NCI-H1930 (cell line): ENCODE results near the gene FNBP1L.
"Not testable (repeated sequence)": the region's sequence is repeated elsewhere in the genome, so short reads cannot be mapped to it uniquely, and the experiment has no call there.

Source experiments
- DNase-seq, 2 experiments: peaks; one replicate each; lab custom pipeline; 2025; lab: John Stamatoyannopoulos, UW

The FNBP1L gene

GRCh38 chr1:93532780-93533378 is 85.0 kb downstream of the FNBP1L start:
- DNase-seq, result no peak

GRCh38 chr1:93533677-93534076 is 85.8 kb downstream of the FNBP1L start:
- DNase-seq, result no peak

GRCh38 chr1:93537396-93537795 is 89.5 kb downstream of the FNBP1L start:
- no peak for DNase-seq

- no peak for DNase-seq
Measured at GRCh38 chr1:93537924-93538323, 90.0 kb downstream of the FNBP1L start.

- no peak for DNase-seq
Measured at GRCh38 chr1:93541045-93541444, 93.1 kb downstream of the FNBP1L start.

GRCh38 chr1:93542398-93542797 is 94.5 kb downstream of the FNBP1L start:
- DNase-seq, result no peak

DNA sequence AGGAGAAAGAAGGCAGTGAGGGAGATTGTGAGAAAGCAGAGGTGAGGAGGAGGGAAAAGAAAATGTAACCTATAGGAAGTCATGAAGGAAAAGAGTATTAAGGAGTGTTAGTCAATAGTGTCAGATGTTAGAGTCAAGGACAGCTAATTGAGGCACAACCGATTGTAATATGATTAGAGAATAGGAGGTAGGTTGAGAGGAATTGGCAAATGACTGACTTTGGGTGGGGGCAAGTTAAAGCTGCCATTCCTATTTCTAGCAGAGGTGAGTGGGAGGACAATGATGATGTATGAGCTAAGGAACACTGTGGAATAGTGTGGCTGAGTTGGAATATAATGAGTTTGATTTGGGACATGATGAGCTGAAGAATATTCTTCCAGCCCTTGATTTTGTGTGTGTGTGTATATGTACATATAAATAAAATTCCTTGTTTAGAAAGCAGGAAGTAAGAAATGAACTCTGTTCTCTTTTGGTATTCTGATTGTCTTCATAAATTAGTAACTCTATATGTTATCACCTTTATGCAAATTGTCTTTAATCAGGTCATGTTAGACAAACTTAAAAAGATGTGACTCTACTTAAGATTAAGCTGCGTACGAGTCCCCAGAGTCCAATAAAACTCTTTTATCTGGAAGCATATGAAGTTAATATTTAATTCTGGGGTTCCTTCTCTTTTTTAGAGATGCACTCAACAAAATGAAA is 98.4 kb downstream of the FNBP1L start:
- no peak for DNase-seq

- DNase-seq, result no peak
Measured at GRCh38 chr1:93549131-93549530, 101.2 kb downstream of the FNBP1L start.

DNA sequence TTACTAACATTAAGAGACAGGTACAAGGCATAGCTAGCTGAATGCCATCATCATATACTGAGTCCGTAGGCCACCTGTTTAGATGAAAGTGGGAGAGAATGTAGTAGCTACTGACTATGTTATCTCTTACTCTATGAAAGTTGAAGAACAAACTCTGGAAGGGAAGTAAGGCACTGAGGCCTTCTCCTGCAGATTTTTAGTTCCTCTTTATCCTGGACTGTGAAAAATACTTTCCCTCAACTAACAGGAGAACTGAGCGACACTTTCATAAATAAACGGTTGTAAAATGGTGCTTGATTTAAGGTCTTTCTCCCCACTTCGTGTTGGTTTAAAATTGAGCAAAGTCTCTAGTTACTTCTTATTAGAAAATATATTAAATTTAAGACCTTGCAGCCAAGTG is 101.9 kb downstream of the FNBP1L start:
- DNase-seq, result no peak

DNA sequence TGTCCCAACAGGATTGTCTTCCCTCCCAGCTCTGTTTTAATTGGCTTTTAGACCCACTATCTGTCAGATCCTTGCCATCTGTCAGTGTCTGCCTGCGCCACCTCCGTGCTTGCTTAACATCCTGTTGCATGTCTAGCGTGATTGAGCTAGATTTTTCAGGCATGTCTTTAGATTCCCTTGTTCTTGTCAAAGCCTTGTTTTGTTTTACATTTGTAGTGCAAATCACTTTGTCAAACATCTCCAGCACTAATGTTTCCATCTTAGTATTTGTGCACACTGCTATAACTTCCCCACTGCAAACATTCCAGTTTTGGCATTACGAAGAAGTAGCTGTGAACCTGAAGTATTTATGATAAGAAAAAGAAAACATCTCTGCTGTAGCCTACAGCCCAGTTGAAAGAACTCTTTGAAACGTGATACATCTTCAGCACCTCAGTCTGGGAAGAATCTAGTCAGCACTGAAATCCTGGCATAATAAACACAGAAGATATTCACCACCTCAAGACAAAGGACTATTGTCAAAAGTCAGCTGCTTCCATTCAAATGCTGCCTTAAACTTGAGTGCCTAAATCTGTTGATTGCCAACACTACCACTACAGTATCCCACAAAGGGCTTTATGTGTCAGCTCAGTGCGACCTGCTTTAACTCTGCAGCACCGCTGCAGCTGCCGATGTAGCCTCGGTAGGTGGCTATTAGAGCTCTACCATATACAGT is 105.0 kb downstream of the FNBP1L start:
- DNase-seq, result no peak

DNA sequence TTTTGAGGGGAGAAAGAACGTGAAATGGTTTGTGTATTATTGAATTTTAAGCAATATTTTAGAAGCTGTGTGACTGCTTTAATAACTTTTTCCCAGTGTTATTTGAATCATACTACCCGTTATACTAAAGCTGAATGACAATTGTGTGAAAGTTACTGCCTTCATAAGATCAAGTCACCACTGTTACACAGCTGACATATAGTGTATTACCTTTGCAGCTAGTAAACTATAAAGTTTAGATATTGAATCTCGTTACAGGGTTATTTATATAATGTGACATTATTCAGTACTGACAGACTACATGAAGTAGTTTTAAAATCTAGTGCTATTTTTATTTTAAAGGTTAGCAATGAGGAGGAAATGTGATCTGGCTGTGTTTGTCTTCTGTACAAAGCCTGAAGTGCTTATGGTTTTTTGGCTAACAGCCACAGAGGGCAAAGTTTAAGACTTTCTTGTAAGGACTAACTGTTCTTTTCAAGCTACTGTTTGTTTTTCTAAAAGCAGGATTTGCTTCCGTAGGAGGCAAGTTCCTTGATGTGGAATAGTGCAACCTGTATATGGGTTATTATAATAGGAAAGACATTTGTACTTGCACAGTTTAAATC is 106.1 kb downstream of the FNBP1L start:
- DNase-seq, result not testable (repeated sequence)

GRCh38 chr1:93554883-93555872 is 107.3 kb downstream of the FNBP1L start:
- no peak for DNase-seq

GRCh38 chr1:93556291-93556690 is 108.4 kb downstream of the FNBP1L start:
- no peak for DNase-seq

DNA sequence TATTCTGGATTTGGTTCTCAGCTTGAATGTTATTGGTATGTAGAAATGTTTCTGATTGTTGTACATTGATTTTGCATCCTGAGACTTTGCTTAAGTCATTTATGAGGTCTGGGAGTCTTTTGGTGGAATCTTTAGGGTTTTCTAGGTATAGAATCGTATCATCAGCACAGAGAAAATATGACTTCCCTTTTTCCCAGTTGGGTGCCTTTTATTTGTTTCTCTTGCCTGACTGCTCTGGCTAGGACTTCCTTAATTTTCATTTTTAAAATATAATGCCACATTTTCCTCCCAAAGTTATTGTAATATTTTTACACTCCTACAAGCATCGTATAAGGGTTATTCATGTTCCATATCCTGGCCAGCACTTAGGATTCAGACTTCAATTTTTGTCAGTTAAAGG is 111.1 kb downstream of the FNBP1L start:
- no peak for DNase-seq

DNA sequence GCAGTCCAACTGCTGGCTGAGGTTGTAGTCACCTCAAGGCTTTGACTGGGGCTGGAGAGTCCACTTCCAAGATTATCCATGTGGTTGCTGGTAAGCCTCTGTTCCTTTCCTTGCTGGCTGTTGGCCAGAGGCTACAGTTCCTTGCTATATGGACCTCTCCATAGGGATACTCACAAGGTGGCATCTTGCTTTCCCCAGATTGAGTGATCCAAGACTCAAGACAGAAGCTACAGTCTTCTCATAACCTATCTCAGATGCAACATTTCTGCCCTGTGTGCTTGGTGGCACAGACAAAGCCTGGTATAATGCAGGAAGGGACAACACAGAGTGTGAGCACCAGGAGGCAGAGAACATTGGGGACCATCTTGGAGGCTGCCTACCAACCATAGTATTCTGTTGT is 111.8 kb downstream of the FNBP1L start:
- no peak for DNase-seq

DNA sequence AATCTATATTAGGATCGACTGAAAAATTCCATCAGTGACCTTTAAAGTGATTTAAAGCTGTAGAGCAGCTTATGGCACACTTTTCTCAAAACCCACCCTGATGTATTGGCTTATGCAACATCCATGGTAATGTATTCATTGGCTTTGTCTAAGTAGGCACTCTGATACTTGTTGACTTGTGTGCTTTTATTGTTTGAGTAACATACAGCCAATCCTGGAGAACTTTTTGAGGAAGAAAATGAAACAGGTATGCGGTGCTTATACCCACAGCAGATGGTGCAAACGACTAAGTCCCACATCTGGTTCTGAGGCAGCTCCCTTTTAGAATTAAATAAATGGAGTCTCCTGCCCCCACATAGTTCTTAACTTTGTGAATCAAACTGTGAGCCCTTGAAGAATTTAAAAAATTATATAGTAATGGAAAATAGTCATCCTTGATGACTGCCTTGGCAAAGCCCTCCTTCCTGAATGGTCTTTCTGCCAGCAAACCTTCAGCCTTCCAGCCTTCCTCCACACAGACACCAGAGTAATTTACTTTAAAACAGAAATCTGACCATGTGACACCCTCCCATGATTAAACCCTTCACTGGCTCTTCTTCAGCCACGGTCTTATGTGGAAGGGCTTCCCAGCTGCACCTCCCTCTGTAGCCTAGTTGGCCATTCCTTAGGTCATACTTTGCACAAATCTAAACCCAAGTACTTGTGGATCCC is 117.7 kb downstream of the FNBP1L start:
- no peak for DNase-seq

DNA sequence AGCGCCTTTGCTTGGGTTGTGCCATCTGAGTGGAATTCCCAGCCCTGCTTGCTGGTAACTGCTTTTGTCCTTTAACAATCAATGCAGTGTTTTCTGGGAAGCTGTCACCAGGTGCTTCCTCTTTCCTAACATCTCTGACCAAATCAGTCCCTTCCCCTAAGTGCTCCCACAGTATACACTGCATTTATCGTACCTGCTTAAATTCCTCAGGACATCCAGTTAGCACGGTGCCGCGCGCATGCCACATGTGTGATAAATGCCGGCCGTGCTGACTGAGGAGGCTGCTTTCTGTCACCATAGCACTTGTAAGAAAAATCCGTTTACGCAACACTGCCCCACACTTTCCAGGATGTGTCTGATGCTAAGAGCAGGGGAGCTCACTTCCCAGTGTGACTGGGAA is 118.3 kb downstream of the FNBP1L start:
- no peak for DNase-seq

DNA sequence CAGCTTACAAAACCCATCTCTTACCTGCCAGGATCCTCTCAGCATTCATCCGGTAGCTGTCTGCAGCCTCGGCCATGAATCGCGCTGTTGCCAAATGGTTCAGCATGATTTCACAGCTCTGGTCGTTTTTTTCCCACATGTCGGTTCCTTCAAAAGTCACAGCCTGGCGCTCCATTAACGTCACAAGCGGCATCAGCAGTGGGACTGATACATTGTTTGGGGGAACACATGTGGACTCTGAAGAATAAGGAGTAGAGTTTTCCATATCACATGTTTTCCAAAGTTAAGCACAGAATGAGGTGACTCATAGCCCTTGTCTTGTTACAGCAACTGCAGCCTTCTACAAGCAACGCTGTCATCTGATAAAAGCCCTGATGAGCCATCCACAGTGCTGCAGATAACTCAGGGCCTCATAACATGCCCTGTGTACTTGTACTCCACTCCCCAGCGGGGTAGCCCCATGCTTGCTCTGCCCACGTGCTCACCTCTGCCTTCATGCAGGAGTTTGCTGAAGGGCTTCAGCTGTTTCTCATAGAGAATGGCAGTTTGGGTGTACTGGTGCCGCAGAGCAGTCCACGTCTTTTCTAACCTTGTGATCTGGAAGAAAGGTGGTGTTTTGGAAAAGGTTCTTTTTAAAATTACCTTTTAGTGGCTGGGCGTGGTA is 119.5 kb downstream of the FNBP1L start:
- DNase-seq, result no peak

- no peak for DNase-seq
Measured at GRCh38 chr1:93569489-93569888, 121.6 kb downstream of the FNBP1L start.

DNA sequence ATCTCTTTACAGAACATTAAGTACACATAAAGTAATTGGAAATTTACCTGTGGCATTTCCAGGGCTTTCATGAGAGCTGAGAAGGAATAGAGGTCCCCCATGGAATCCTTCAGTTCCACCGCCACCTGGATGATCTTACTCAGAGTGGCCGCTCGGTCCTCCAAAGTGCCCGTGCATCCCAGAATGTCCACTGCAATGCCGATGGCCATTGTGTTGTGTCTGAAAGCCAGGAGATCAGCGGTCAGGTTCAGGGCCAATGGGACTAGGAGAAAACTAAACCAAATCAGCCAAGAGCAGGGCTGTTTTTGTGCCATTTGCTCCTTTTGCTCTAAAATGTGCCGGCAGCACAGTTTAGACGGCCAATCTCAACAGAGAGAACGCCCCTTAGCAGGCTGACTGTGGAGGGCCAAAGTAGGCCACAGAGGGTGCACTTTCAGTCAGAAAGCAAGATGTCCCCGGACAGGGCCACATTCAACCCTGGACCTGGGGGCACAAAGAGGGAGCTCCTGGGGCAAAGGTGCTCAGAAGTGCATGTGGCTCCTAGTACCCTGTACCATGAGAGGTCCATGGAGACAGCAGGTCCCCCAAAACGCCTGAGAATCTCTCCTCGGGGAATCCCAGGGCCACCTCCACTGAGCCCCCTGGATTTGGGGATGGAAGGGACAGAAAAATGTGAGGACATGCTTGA is 123.8 kb downstream of the FNBP1L start:
- DNase-seq, result no peak
